GM10248 (cell line): Measurements from ENCODE around the gene SERAC1.

ENCODE experiments used
- CTCF ChIA-PET: fragments of 300-600 bp; sonication (Branson Sonifier 250); formaldehyde crosslinking; extraction: SDS; loops from one replicate; lab custom pipeline; 2021; ENCODE audit warnings: antibody characterized with exemption; lab: Yijun Ruan, JAX
- POLR2A ChIA-PET: fragments of 350-650 bp; sonication (Branson Sonifier 250); formaldehyde crosslinking; extraction: SDS; loops from one replicate; lab custom pipeline; 2020; ENCODE audit warnings: antibody characterized with exemption; lab: Yijun Ruan, JAX
- DNase-seq: peaks from one replicate; pipeline ENCODE4 v3.0.0; 2012; ENCODE audit errors: extremely low spot score
- CTCF ChIP-seq: IDR thresholded peaks from 2 replicates; pipeline ENCODE4 v1.5.1; 2012; ENCODE audit warnings: mild to moderate bottlenecking, low read depth; ENCODE audit errors: extremely low read depth, missing control alignments, control extremely low read depth

SERAC1 gene

DNA sequence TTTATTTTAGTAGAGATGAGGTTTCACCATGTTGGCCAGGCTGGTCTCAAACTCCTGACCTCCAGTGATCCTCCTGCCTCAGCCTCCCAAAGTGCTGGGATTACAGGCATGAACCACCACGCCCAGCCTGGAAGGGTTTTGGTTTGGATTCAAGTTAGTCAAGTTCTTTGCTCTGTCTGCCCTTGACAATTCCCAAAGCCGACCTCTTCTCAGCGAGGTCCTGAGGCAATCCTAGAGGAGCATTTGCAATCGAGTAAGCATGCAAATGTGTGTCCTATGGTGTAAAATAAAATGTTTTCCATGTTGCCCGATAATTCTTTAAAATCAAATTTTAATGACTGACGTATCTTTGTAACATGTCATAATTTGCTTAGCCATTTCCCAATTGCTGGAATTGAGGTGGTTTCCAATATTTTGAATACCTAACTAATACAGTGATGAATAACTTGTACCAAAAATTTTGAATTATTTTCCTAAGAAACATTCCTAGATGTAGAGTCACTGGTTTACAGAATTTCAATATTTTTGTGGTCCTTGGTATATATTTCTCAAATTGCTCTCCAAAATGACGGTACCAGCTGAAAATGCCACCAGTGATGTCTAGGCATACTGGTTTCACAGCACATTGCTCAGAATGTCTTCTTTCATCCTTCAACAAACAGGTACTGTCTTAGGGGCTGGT lies 38.8 kb upstream of the SERAC1 start:
- ChIA-PET POLR2A (no interaction called here), CTCF (interaction anchor here (0.8 to 2.4 kb wide), 5 partner anchors 9 to 312 kb away, joined by 3 to 7 read pairs (median 5); no protein-coding TSS in a partner anchor)
- no peak for DNase-seq
- no peak for TF ChIP-seq CTCF

GRCh38 chr6:158205169-158205944 lies 37.3 kb upstream of the SERAC1 start:
- ChIA-PET CTCF (interaction anchor here (1.0 to 3.5 kb wide), 5 partner anchors 9 to 33 kb away, joined by 3 to 16 read pairs (median 5); no protein-coding TSS in a partner anchor), POLR2A (no interaction called here)
- peak; percentile 12 for TF ChIP-seq CTCF
- no peak for DNase-seq

GRCh38 chr6:158198461-158198860 lies 30.4 kb upstream of the SERAC1 start:
- DNase-seq = no peak
- TF ChIP-seq CTCF = no peak
- CTCF ChIA-PET = interaction anchor here (0.8 to 1.5 kb wide), 4 partner anchors 10 to 23 kb away, joined by 3 to 5 read pairs (median 4); no protein-coding TSS in a partner anchor
- POLR2A ChIA-PET = no interaction called here

DNA sequence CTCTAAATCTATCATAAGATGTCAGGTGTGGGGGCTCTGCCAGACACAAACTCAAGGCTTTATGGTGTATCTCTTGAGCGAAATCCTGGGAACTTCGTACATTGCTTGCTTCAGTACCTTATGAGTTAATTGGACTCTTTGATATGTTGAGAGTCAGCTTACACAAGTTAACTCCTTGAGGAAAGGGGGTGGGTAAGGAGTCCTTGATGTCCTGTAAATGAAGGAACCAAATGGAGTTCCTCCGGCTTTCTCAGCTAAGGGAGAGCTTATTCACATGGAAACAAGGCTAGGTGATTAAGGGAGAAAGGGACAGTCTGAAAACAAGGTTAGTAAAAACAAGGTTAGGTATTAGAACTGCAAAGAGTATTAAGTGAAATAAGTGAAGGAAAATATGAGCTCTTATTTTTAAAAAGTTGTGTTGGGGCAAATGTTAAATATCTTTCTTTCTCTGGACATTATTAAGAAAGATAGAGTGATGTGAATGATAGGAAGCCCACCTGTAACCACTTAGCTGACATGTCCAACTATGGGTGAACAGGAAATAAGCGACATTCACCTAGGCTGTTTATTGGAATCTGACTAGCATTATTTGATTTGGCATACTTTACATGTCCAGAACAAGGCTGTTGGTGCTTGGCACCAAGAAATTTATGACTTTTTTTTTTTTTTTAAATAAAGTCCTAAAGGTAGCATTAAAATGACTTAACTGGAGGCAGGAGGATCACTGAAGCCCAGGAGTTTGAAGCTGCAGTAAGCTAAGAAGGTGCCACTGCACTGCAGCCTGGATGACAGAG lies 26.6 kb upstream of the SERAC1 start:
- ChIA-PET POLR2A (no interaction called here), CTCF (interaction anchor here (1.1 to 2.4 kb wide), 4 partner anchors 9 to 26 kb away, joined by 3 to 10 read pairs (median 8); no protein-coding TSS in a partner anchor)
- no peak for TF ChIP-seq CTCF
- no peak for DNase-seq

DNA sequence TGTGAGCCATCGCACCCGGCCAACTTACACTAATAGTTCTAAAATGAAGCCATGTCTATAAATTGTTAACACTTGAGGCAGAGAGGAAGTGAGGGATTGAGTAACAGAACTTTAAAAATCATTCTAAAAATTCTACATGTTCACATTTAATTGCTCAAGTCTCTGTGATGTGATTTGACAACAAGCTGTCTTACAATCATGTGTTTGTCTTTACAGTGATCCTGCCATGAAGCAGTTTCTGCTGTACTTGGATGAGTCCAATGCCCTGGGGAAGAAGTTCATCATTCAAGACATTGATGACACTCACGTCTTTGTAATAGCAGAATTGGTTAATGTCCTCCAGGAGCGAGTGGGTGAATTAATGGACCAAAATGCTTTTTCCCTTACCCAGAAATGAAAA lies 23.7 kb upstream of the SERAC1 start:
- POLR2A ChIA-PET = no interaction called here

More for the DNA sequence above, 23.7 kb upstream of the SERAC1 start:
- no peak for TF ChIP-seq CTCF
- CTCF ChIA-PET = interaction anchor here (0.7 kb wide), 1 partner anchor 30 kb away, joined by 3 read pairs; no protein-coding TSS in a partner anchor
- no peak for DNase-seq
